HS-5 (cell line): ENCODE results near the gene SOX10.
A peak's percentile ranks its signal among the peaks of the same experiment; 100 is the strongest.

ENCODE experiments used
- DNase-seq: peaks from one replicate; pipeline ENCODE4 v3.0.0-alpha.2; 2012; ENCODE audit warnings: low read depth

Gene SOX10

GRCh38 chr22:37983860-37984791 lies at the start of gene SOX10:
SOX10 (minus strand) TSS chr22:37984555; CDS start chr22:37983784, 771 bp downstream.
- no peak for DNase-seq

- no peak for DNase-seq
Observed at GRCh38 chr22:38033522-38034277, 49.3 kb upstream of the SOX10 start.

GRCh38 chr22:38032681-38033521 lies 48.5 kb upstream of the SOX10 start:
- DNase-seq, result peak; percentile 56

GRCh38 chr22:38031491-38031890 lies 47.1 kb upstream of the SOX10 start:
- DNase-seq, result no peak

GRCh38 chr22:38030311-38031133 lies 46.2 kb upstream of the SOX10 start:
- no peak for DNase-seq

GRCh38 chr22:38029901-38030300 lies 45.5 kb upstream of the SOX10 start:
- no peak for DNase-seq

- DNase-seq, result no peak
Observed at GRCh38 chr22:38029370-38029769, 45.0 kb upstream of the SOX10 start.

GRCh38 chr22:38028344-38029130 lies 44.2 kb upstream of the SOX10 start:
- no peak for DNase-seq

GRCh38 chr22:38027487-38027886 lies 43.1 kb upstream of the SOX10 start:
- DNase-seq, result no peak

- DNase-seq, result no peak
Observed at GRCh38 chr22:38026130-38027111, 42.1 kb upstream of the SOX10 start.

GRCh38 chr22:38025514-38025913 lies 41.2 kb upstream of the SOX10 start:
- DNase-seq, result no peak

GRCh38 chr22:38023045-38023444 lies 38.7 kb upstream of the SOX10 start:
- DNase-seq, result no peak

- no peak for DNase-seq
Observed at GRCh38 chr22:38021206-38021605, 36.9 kb upstream of the SOX10 start.

- DNase-seq, result no peak
Observed at GRCh38 chr22:38018938-38019827, 34.8 kb upstream of the SOX10 start.

GRCh38 chr22:38017939-38018885 lies 33.9 kb upstream of the SOX10 start:
- no peak for DNase-seq

GRCh38 chr22:38017272-38017920 lies 33.0 kb upstream of the SOX10 start:
- no peak for DNase-seq
